Measurements from ENCODE around the gene REC114.
"Not testable (repeated sequence)": the region's sequence is repeated elsewhere in the genome, so short reads cannot be mapped to it uniquely, and the experiment has no call there.

REC114 gene

GRCh38 chr15:73538563-73539211 is 95.7 kb downstream of the REC114 start:
- DNase-seq: no peak

GRCh38 chr15:73539212-73540128 is 96.5 kb downstream of the REC114 start:
- no peak for DNase-seq

DNA sequence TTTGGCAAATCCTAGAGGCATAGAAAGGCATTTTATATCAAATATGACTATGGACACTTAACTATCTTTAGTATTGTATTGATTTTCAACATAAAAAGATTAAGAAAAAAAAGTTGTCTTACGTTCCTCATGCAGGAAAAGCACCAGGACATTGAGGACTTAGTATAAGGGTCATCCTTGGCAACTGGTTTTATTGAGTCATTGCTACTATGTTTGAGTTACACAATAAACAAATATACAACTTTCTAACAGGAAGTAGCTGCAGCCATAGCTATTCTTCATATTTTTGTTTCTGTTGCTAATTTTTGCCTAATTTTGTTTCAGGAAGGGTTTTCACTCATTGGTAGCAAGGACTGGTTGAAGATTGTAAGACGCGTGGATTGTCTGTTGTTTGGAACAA is 97.2 kb downstream of the REC114 start:
- no peak for DNase-seq

GRCh38 chr15:73541479-73541878 is 98.5 kb downstream of the REC114 start:
- no peak for DNase-seq

DNA sequence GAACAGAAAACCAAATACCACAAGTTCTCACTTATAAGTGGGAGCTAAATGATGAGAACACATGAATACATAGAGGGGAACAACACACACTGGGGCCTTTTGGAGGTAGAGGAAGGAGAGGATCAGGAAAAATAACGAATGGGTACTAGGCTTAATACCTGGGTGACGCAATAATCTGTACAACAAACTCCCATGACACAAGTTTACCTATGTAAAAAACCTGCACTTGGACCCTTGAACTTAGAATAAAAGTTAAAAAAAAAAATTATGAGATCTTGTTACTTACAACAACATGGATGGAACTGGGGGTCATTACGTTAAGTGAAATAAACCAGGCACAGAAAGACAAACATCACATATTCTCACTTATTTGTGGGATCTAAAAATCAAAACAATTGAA is 106.0 kb downstream of the REC114 start:
- DNase-seq: not testable (repeated sequence)

GRCh38 chr15:73550190-73550589 is 107.2 kb downstream of the REC114 start:
- no peak for DNase-seq

GRCh38 chr15:73555080-73555479 is 112.1 kb downstream of the REC114 start:
- no peak for DNase-seq

DNA sequence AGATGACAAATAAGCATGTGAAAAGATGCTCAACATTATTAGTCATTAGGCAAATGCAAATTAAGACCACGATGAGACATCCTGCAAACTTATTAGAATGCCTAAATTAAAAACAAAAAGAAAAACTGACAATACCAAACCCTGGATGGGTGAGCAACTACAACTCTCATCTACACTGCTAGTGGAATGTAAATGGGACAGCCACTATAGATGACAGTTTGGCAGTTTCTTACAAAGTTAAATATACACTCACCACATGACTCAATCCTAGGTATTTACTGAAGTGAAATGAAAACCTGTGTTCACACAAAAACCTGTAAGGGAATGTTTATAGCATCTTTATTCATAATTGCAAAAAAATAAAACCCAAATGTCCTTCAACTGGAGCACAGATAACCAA is 115.6 kb downstream of the REC114 start:
- no peak for DNase-seq

GRCh38 chr15:73560501-73561117 is 117.6 kb downstream of the REC114 start:
- DNase-seq: peak; percentile 40

DNA sequence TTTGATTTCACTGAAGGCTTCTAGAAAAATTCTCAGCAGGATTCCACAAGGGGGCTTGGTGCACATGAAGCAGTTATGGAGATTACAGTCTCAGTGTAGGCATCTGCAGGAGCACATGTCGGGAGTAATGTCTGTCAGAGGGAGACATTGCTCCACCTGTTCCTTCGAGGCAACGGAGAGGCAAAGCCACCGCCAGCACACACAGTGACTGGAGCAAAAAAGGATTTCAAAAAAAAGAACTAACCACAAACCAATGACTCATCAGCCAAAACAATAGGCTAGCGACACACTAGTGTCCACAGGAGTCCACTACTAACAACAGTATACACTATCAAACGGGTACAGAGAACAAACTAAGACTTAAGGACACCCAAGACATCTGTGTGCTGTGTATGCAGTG is 121.3 kb downstream of the REC114 start:
- DNase-seq: no peak

DNA sequence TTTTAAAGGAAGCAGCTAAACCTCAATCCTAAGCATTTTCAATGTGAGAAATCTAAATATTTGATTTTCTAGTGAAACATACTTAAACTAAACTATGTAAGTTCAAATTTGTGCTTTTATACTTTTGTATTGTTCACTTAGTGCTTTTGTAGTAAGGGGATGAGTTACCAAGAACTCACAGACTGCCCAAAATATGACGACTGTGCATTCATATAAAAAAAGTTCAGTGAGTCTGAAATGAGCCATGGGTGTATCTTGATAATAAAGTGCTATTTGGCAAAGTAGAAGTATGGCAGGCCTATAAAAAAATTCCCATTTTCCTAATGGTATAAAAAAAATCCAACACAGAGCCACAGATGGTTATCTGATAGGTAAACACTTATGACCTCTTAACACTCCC is 124.1 kb downstream of the REC114 start:
- DNase-seq: no peak

- DNase-seq: no peak
These were observed 125.8 kb downstream of the REC114 start for GRCh38 chr15:73568564-73569280.

DNA sequence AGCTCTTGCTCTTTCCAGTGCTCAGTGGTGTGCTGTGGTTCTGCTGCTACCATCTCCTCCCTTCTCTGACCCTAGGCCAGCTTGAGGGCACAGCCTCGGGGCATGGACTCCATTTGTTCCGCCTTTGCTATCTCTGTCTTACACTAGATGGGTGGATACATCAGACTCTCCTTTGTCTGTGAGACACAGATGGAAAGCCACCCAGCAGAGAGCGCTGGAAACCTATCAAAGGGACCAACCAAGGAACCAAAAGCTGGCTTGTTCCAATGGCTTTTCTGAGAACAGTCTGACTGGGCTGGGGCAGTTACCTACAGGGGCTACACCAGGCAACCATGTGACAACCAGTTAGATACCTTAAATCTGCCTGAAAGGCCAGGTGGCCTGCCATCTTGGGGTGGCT is 126.4 kb downstream of the REC114 start:
- no peak for DNase-seq

DNA sequence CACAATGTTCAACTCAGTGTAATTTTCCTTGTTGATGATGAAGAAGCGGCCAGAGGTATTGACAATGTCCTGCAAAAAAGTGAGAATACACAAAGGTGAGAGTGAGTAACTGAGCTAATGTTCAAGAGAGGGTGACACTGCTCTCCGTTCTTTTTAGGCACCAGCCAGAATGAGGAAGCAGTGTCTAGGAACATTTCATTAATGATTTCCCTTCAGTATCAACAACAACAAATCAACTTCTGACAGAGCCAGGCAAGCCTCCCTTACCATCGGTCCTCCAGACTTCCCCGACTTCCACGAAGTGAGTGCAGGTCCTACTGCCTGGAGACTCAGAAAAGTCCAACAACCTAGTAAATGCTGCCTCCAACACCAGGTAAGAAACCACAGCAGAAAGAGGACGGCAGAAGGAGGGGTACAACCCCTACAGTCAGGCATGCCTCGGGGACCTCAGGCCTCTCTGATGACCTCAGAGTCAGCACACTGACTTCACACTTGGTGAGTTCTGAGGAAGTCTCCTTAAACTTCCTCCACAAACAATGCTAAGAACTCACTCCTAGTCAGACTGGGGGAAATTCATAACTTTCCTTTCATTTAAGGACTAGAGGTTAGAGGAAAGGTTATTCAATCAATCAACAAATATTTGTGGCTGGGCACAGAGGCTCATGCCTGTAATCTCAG is 127.5 kb downstream of the REC114 start:
- no peak for DNase-seq

GRCh38 chr15:73571346-73571745 is 128.4 kb downstream of the REC114 start:
- no peak for DNase-seq

GRCh38 chr15:73572296-73572695 is 129.3 kb downstream of the REC114 start:
- no peak for DNase-seq

DNA sequence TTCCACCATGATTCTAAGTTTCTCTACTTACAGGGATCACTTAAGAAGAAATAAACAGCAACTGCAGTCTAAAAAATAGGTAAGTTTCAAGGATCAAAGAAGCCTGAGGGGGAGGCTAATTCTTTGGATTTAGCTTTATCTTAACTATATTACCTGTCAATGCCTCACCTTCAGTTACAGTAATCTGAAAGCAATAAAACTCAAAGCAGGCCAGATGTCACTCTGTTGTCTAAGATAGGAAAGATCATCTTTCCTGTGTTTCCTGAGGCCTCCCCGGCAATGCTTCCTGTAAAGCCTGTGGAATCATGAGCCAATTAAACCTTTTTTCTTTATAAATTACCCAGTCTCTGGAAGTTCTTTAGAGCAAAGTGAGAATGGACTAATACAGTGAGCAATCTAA is 130.1 kb downstream of the REC114 start:
- no peak for DNase-seq

DNA sequence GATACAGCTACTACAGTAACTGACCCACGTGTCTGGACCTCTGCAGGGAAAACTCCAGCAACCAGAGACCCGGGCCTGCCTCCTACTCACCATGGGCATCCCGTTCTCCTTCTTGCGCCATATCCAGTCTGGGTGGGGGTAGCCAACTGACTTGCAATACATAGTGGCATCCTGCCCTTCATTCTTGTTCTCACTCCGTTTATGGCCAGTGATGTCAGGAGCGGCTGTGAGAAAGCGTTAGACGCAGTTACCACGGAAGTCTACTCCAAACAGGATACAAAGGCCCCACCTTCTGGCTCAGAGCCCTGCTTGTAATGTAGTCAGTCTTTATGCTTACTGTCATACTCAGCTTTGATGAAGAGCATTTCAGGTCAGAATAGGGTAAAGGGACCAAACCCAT is 130.6 kb downstream of the REC114 start:
- DNase-seq: no peak

GRCh38 chr15:73575636-73576247 is 132.8 kb downstream of the REC114 start:
- no peak for DNase-seq

DNA sequence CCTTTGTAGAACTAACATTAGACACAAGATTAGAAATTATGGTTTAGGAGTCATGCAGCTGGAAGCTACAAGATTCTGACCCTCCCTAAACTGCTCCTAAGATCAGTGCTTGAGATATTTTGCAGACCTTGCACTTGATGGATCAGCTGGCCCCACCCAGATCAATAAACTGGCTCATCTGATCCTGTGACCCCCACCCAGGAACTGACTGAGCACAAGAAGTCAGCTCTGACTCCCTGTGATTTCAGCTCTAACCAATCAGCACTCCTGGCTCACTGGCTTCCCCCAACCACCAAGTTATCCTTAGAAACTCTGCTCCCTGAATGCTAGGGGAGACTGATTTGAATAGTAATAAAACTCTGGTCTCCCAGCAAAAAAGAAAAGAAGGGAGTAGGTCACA is 134.6 kb downstream of the REC114 start:
- not testable (repeated sequence) for DNase-seq

DNA sequence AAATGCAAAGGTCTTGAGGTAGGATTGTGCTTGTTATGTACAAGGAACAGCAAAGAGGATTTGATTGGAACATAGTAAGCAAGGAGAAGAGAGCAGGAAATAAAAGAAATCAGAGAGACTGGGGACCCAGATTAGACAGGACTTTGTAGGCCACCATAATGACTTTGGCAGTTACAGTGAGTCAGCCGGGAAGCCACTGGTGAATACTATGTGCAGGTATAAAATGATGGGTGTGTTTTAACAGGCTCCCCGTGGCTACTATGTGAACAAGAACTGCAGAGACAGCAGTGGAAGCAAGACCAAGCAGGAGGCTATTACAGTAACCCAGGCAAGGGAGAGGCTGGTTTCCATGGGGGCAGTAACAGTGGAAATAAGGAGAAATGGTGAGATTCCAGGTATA is 135.1 kb downstream of the REC114 start:
- DNase-seq: no peak

- no peak for DNase-seq
These were observed 140.0 kb downstream of the REC114 start for GRCh38 chr15:73582851-73583379.
